HG02571 (cell line): Measurements from ENCODE around the gene GNAS-AS1.

ENCODE experiments used
- ATAC-seq: cut with Tn5 transposase; IDR thresholded peaks from one replicate; pipeline ENCODE4 v1.9.1; 2021; ENCODE audit warnings: mild to moderate bottlenecking, moderate library complexity; ENCODE audit not compliant: unreplicated experiment

The GNAS-AS1 gene

DNA sequence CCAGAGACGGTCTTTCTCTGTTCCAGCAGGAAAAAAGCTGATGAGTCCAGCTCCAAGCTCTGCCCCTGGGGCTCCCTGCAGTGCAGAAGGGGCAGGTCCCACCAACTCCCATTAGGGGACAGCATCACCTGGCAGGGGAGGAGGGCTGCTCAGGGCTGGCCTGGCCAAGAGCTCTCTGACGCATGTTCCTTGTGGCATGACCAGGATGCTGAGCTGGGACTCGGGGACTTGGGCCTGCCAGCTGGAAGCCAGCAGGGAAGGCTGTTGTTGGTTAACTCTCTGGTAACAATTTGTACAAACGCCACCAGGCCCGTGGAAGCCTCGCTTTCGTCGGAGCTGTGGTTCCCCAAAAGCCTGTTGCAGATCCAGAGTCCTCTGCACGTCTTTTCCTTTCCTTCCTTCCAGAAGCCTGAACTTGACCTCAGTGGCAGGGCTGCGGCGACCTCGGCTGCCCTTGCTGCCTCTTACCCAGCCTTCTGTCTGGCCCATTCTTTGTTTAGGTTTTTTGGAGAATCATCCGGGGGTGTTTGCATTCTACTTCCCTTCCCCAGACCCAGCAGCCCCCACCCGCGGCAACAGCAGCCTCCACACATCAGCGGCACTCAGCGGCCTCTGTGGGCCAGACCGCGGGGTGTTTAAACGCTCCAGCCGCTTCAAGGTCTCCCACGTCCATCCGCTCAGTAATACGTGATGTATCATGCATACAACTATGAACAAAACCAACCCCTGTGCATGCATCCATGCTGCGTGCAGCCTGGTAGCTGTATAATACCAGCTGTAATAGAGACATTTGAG is 63.3 kb downstream of the GNAS-AS1 start:
- ATAC-seq, result no peak

DNA sequence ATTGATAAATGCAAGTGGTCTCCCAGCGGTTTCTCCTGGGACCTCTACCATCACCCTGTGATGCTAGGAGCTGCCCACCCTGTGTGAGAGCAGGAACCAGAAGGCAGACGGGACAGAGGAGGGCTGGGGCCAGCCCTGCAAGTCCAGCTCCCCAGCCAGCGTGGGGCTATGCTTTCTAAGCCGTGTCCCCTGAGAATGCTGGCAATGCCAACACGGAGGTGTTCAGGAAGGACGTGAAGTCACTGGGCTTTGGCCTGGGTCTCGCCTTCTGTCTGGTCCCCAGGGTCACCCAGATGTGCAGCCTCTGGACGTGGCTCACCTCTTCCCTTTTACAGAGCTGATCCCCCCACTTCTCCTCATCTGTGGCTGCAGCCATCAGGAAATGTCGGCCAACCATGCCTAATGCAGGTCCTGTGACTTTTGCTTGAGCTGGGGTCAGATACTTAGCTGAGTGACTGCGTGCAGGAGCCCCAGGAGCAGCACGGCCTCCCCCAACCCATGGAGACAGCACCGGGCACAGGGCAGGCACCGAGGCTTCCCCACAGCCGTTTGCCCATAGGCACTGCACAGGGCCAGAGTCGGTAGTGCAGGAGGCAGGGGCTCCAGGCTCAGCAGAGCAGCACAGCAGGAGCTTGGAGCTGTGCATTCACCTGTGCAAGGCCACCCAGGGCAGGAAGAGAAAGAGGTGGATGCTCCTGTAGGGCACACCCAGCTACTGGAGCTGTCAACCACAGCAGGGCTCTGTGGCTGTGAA is 66.2 kb downstream of the GNAS-AS1 start:
- ATAC-seq, result no peak

DNA sequence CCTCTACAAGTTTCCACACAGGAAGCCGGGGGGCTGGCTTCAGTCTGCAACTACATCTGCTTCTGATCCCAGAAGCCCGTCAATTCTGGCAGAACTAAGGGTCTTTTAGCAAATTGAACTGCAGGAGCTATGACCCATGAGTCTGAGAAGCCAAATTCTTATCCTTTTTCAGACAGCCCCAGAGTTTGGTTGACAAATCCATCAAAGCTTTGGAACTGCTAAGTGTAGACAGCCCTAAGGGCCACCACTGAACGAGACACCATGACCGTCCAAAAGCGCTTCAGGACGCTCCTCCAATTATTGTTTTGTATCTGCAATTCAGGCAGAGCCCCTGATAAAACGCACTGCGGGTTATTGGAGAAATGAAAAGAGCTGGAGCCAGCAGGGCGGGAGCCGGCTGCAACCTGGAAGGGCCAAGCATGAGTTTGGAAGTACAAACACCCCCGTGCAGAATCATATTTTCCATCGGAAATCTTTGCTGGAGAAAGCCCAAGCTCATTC is 67.1 kb downstream of the GNAS-AS1 start:
- ATAC-seq, result no peak

DNA sequence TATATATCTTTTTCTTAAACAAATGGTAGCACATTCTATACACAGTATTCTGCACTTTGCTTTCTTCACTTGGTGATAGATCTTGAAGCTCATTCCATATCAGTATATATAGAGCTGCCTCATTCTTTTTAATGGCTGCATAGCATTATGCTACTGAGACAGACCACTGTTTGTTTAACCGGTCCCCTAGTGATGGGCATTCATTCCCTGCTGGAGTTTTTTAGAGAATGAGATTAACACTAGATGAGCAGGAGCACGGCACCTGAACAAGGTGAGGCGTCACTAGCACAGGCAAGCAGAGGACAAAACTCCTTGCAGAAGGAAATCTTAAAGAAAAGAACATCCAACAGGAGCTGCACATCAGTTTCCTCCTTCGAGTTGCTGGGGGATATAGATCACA is 69.6 kb downstream of the GNAS-AS1 start:
- ATAC-seq, result no peak

DNA sequence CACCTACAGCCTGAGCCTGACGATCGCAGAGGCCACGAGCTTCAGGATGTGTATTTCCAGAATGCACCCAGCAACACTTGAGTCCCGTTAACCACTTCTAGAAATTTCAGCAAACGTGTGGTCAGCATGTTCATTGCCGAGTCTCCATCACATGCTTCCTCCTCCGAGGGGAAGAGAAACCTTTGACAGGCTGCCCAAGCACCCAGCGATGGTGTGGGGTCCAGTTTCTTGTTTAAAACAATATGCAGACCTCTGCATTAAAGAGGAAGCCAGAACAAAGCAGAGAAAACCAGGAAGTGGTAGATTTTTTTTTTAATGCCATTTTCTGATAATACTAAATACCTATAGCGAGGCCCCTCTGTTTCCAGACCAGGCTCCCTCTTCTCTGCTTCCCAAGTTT is 71.9 kb downstream of the GNAS-AS1 start:
- ATAC-seq, result no peak

DNA sequence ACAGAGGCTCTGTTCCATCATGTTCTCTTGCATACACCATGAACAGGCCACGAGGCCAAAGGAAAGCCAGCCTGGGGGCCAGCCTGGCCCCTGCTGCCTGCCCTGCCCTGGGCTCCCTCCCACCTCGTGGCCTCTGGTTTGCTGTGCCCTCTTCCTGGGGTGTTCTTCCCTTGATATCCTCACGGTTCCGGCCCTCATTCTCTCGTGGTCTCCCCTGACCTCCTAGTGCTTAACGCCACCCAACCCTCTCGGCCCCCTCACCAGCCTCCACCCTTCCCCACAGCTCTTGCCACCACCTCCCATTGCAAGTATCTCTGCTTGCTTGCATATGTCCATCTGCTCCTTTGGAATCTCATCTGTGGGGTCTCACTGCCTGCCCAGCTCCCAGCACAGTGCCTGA is 73.0 kb downstream of the GNAS-AS1 start:
- no peak for ATAC-seq

DNA sequence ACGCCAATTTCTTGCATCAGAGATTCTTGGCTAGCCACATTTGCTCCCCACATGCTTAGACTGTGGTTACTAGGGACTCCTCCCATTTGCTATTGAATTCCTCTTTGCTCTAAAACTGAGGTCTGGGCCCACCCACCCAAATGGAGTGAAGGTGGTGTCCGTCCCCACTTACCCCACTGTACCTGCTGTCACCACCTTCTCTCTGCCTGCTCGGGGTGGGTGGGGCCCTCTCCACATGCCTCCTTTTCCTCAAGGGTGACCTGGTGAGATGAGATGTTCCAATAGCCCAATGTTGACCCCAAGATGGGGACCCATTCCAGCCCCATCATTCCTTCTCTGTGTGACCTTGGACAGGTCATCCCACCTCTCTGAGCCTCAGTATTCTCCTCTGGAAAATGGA is 74.6 kb downstream of the GNAS-AS1 start:
- no peak for ATAC-seq

DNA sequence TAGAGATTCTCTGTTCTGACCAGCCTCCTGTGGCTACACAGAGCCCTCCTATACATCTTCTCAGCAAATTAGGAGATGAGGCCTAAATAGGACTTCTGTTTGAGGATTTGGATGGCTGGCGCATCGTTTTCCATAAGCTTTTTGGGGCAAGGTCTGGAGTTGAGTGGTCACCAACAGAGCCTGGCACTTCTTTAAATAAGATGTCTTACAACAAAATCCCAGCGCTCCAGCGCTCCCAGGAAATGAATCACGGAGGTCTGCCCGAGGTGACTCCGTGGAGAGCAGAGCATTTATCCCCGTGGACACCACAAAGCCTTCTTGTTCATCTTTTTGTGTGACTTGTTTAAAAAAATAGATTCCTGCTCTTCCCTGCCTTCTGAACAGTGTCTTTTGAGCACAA is 75.3 kb downstream of the GNAS-AS1 start:
- ATAC-seq, result no peak

DNA sequence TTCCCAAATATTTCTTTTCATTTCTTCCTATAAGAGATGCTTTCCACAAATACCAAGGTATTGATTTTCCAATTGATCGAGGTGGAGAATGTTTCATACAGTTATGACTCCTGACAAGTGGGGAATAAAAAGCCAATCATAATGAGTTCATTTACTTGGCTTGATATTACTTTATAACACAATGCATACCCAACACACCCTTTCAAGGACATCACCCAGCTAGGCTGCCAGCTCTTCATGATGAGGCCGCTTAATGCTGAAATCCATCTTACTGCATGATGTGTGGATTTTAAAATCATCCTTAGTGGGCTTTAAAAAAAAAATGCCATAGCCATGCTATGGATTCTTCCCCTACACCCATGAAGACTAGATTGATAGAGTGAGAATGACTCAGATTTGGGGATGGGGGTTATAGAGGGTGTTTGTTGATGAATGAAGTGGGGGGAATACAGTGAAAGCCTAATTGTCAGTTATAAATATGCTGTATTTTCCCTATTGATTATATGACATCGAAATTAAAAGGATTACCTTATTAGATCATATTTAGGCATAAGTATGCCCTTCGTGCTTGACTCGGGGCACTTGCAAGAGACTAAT is 75.9 kb downstream of the GNAS-AS1 start:
- ATAC-seq, result no peak

DNA sequence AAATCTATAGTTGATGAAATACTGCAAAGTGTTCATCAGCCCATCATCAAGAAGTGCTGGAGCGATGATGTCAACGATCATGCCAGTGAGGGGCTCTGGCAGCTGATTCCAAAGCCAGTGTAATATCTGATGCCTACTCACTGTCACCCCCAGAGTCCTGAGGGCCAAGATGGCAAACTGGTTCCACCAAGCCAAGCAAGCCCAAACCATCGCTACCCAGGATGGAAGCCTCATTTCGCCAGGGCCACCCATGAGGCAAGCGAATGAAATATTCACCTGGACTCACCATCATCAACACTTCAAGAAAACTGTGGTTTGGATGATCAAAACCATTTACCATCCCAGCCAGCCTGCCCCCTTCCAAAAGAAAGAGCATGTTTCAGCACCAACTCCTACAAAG is 76.5 kb downstream of the GNAS-AS1 start:
- no peak for ATAC-seq

DNA sequence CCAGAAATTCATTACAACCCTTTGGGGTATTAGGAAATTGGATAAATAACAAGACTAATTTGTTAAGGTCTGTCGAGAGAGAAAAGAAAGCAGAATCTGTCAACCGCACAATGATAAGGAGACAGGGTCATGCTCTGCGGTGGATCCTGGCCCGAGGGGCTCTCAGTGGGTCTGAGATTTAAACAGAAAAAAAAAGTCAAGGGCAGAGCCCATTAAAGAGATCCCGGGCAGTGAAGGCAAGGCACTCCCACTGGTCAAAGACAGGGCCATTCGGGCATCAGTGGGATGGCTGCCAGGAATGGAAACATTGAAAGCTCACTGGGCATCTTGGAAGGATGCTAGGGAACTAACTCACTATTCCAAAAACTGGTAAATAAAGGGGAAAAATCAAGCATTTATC is 77.9 kb downstream of the GNAS-AS1 start:
- no peak for ATAC-seq
